GM19438 (cell line): ENCODE results near the gene MELTF.

Experiments
- ATAC-seq: cut with Tn5 transposase; IDR thresholded peaks from one replicate; pipeline ENCODE4 v1.9.1; 2021; ENCODE audit warnings: low read depth; ENCODE audit not compliant: unreplicated experiment

The MELTF gene

DNA sequence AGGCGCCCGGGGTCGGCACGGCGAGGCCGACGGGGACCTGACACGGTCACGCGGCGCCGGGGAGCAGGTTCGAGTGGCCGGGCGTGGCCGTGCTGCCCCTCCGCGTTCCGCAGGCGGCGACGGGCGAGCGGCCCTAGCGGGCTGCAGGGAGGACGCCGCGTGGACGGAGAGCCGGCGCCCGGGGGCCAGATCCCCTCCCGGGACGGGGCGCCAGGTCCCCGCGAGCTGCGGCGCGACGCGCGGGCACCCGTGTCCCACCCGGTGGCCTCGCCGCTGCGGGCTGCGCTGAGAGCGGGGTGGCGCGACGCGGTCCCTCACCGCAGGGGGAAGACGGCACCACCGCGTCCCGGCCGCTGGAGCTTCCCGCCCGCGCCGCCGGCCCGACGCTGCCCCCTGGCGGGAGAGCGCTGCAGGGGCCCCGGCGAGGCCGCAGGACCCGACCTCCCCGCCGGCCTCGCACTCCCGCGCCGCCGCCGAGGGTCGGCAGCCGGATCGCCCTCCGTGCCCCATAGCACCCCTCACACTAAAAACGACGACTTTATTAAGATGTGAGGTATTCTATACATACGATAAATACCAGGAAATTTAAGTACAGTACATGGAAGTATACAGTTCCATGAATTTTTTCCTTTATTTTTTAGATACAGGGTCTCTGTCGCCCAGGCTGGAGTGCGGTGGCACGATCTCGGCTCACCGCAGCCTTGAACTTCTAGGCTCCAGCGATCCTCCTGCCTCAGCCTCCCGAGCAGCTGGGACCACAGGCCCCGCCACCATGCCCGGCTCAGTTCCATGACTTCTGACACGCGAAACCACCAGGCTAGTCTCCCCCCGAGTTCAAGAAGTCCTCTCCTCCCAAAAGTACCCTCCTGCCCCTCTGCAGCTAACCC lies 59.7 kb downstream of the MELTF start:
- ATAC-seq: peak; percentile 57

DNA sequence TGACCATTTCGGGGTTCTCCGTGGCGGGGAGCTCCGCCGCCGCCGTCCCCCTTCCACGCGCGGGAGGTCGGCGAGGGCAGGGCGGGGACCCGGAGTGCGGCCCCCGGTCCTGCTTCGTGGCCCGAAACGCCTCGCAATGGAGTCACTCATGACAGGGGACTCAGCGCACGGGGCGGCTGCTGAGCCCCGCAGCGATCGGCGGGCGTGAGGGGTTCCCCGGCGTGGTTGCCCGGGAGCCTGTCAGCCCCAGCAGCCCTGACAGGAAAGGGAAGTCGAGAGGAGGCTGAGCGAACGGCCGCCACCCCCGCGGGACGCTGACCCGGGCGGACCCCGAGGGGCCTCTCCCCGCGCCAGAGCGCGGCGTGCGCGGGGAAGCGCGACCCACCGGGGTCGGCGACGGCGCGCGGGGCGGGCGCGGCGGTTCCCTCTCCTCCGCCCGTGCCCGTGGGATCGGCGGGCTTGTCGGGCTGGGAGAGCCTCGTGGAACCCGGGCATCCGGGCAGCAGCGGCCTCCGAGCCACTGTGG lies 60.4 kb downstream of the MELTF start:
- peak; percentile 41 for ATAC-seq

GRCh38 chr3:196968233-196969133 lies 61.1 kb downstream of the MELTF start, which contains the start of gene PIGZ:
Gene PIGZ, minus strand, starts transcription at chr3:196968833. Its CDS starts 16,802 bp downstream, at chr3:196952031.
- peak; percentile 53 for ATAC-seq

DNA sequence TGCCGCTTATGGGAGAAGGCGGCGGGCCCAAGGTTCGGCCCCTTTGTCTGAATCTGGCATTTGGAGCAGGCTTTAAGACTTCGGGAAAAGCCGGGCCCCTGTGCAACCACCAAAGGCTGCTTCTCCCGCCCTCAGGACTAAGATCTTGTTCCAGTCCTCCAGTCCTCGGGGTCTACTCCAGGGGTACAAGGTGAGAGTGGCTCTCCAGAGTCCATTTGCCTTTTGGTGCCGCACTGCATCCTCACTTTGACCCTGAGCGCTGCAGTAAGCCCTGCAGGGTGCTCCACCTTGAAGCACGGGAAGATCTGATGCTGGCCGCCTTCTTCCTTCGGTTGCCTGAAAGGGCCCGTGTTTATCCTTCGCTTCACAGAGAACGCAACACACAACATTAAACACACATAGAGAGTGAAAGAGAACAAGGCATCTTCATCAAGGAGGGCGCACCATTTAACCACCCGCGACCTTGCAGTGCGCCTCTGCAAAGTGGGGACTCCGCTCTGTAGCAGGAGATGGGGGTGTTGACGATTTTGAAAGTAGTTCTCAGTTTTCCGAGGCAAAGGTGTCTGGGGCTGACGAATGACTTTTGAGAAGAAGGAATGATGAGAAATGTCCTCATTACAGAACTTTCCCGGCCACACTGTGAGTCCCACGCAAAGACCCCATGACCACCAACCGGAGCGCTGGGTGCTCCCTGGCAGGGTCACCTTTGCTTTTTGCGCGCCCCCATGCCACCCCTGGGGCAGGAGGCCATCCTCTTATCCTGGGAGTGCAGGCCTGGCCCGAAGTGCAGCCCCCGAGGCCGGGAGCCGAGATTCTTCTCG lies 62.0 kb downstream of the MELTF start:
- ATAC-seq: no peak

DNA sequence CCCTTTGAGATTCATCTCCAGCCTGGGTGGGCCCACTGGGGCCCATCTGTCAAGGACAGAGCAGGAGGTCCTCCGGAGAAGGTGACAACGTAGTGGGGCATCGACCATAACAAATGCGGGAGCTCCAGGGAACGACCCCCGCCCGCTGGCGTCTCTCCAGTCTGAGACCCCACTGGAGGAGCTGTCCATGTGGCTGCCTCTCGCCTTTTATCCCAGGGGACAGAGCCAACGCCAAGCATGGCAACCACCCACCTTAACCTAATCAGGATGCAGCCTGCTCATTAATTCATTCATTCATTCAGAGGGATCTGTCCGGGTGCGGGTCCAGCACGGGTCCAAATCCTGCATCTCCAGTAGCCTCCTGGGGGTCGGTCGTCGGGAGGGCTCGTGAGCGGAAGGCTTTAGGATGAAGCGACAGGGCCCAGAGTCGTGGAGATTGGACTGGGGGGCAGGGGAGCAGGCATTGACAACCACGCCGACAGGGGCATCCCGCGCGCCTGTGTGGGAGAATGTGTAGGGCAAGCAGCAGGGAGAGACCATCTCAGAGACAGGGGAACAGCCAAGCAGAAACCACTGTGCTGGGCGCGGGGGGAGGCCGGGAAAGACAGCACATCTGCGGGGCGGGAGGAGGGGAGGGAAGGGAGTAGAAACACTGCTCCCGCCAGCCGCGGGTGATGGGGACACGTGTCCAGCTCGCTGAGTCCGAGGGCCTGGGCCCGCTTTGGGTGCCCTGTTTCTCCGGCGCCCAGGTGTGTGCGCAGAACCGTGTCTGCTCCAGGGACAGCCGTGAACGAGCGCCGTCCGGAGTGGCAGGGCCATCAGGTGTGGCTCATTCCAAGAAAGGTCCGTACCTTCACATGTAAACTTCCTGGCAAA lies 62.9 kb downstream of the MELTF start:
- ATAC-seq: no peak

DNA sequence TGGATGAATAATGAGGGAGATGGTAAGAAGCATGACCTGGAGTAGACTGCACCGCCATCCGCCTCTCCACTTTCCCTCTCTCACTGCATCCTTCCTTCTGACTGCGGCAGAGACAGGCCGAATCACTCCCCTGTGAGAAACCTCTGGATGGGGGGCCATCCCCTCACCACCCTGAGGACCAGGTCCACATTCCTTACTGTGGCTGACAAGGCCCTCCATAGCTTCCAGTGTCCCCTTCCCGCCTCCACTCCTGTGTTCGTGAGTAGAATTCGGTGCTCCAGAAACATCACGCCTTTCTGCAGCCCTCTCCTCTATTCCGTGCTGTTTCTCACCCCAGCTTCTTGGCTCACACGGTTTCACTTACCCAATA lies 63.8 kb downstream of the MELTF start:
- no peak for ATAC-seq

- no peak for ATAC-seq
Observed at GRCh38 chr3:196965112-196965803, 64.4 kb downstream of the MELTF start.

DNA sequence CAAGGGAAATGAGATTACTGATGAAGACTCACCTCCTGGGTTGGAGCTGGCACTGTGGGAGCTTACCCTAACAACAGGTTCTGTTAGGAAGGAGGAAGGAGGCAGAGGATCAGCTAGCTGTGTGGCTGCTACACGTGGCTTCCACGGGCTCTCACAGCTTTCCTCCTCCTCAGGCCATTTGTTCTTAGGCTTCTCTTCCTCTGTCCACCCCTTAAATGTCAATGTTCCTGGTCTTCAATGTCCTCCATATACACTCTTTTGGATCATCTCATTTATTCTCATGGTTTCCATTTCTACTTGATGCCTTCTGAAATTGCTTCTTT lies 66.0 kb downstream of the MELTF start:
- ATAC-seq: no peak

DNA sequence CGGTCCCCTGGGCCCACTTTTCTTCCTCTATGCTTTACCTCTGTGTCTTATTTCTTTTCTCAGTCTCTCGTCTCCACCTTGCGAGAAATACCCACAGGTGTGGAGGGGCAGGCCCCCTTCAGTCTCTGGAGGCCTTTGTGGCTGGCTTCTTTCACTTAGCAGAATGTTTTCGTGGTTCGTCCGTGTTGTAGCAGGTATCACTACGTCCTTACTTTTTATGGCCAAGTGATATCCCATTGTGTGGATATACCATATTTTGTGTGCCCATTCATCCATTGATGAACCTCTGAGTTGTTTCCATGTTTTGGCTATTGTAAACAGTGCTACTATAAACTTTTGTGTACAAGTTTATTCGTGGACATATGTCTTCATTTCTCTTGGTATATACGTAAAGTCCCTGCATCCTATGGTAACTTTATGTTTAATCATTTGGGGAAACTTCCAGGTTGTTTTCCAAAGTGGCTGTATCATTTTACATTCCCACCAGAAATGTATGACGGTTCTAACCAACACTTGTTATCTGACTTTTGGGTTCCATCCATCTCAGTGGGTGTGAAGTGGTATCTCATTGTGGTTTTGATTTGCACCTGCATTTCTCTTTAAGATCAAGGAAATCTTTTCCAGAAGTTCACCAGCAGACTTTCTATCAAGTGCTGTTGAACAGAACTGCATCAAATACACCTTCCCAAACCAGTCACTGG lies 66.5 kb downstream of the MELTF start:
- no peak for ATAC-seq

- ATAC-seq: no peak
Observed at GRCh38 chr3:196962108-196962929, 67.3 kb downstream of the MELTF start.

- ATAC-seq: no peak
Observed at GRCh38 chr3:196954832-196955231, 74.8 kb downstream of the MELTF start.
